ENCODE measurements around the gene MACROD2. TPM values are rescaled to one million over a fixed set of nuclear protein-coding genes. Genes with fewer than 3 reads are reported as not detected.
"Not testable (repeated sequence)": the region's sequence is repeated elsewhere in the genome, so short reads cannot be mapped to it uniquely, and the experiment has no call there.

Gene MACROD2
- total RNA-seq, 1 donor from 2014 or later, result 3.1 TPM

DNA sequence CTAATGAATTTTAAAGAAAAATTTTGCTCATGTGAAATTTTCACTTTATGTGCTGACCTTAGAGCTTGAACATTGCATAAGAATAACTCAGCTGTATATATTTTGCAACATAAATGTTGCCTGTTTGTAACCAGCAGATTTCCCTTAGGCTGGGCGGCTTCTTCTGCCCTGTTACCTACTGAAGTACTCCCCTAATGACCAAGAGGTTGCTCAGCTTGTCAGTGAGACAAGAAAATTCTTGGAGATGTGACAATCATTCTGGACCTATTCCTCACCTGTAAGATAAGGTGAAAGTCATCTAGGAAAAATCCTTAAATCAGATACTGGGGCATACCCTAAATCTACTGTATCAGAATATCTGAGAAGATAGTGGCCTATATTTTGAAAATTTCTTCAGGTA, 1516.2 kb downstream of the MACROD2 start:
- Histone ChIP-seq H3K36me3 (ENCODE audit: control insufficient read depth in 3 of 3, insufficient read depth in 3 of 3, low read length in 3 of 3) (no peaks in the 10 kb centered on the region), H3K4me1 (ENCODE audit: control insufficient read depth in 3 of 3, insufficient read depth in 3 of 3, low read length in 3 of 3) (no peaks in the 10 kb centered on the region)

DNA sequence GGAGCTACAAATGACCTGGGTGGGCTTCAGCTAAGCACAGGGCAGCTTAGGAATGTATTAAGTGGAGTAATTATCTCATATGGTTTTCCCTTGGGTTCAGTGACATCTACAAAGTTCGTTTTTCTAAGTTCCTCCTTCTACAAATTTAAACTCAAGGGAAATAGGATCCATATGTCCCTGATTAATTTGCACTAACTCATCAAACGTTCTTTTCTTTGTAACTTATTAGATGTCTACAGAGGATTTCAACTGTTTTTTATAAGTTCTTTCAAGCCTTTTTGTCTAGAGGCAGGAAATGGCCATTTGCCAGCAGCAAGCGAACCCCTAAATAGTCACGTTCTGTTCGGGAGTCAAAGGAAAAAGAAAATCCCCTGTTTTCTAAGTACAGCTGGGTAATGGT, 1517.6 kb downstream of the MACROD2 start:
- Histone ChIP-seq H3K27me3 (ENCODE audit: control insufficient read depth in 3 of 3, insufficient read depth in 3 of 3, low read length in 3 of 3) (no peaks in the 10 kb centered on the region), H3K9ac (ENCODE audit: low read depth in 1 of 3, low read length in 3 of 3) (no peak overlapping the region), H3K36me3 (ENCODE audit: control insufficient read depth in 3 of 3, insufficient read depth in 3 of 3, low read length in 3 of 3) (no peaks in the 10 kb centered on the region), H3K27ac (ENCODE audit: low read depth, low read length) (no peak overlapping the region), H3K4me3 (ENCODE audit: low read length in 3 of 3) (no peak overlapping the region), H3K9me3 (ENCODE audit: control insufficient read depth in 3 of 3, low read length in 3 of 3) (no peaks in the 10 kb centered on the region), H3K4me1 (ENCODE audit: control insufficient read depth in 3 of 3, insufficient read depth in 3 of 3, low read length in 3 of 3) (no peaks in the 10 kb centered on the region)

More for the DNA sequence above, 1516.2 kb downstream of the MACROD2 start:
- no peaks in the 10 kb centered on the region for H3K27me3 ChIP-seq (ENCODE audit: control insufficient read depth in 3 of 3, insufficient read depth in 3 of 3, low read length in 3 of 3)
- no peak overlapping the region for H3K27ac ChIP-seq (ENCODE audit: low read depth, low read length)
- no peaks in the 10 kb centered on the region for H3K9me3 ChIP-seq (ENCODE audit: control insufficient read depth in 3 of 3, low read length in 3 of 3)
- H3K9ac ChIP-seq (ENCODE audit: low read depth in 1 of 3, low read length in 3 of 3), result no peak overlapping the region
- H3K4me3 ChIP-seq (ENCODE audit: low read length in 3 of 3), result no peak overlapping the region

DNA sequence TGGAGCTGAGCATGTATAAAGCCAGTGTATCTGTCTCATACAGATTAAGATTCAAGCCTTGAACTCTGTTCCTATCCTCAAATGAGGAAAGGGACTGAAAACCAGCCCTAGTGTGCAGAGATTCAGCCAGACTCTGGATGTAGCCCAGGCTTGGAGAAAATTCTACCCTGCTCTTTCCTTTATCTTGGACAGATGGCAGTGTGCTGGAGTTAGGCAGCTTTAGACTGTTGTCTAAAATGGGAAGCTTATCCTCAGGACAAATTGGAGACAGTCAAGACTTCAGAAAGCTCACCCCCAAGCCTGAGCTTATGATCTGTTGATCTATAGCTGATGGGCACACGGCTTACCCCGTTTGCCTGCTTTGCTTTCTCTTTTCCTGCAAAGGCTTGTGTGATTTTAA, 1520.4 kb downstream of the MACROD2 start:
- H3K27ac ChIP-seq (ENCODE audit: low read depth, low read length), result no peak overlapping the region
- no peak overlapping the region for H3K4me3 ChIP-seq (ENCODE audit: low read length in 3 of 3)
- H3K9me3 ChIP-seq (ENCODE audit: control insufficient read depth in 3 of 3, low read length in 3 of 3), result no peaks in the 10 kb centered on the region
- no peaks in the 10 kb centered on the region for H3K4me1 ChIP-seq (ENCODE audit: control insufficient read depth in 3 of 3, insufficient read depth in 3 of 3, low read length in 3 of 3)
- no peaks in the 10 kb centered on the region for H3K36me3 ChIP-seq (ENCODE audit: control insufficient read depth in 3 of 3, insufficient read depth in 3 of 3, low read length in 3 of 3)
- no peaks in the 10 kb centered on the region for H3K27me3 ChIP-seq (ENCODE audit: control insufficient read depth in 3 of 3, insufficient read depth in 3 of 3, low read length in 3 of 3)
- H3K9ac ChIP-seq (ENCODE audit: low read depth in 1 of 3, low read length in 3 of 3), result no peak overlapping the region

DNA sequence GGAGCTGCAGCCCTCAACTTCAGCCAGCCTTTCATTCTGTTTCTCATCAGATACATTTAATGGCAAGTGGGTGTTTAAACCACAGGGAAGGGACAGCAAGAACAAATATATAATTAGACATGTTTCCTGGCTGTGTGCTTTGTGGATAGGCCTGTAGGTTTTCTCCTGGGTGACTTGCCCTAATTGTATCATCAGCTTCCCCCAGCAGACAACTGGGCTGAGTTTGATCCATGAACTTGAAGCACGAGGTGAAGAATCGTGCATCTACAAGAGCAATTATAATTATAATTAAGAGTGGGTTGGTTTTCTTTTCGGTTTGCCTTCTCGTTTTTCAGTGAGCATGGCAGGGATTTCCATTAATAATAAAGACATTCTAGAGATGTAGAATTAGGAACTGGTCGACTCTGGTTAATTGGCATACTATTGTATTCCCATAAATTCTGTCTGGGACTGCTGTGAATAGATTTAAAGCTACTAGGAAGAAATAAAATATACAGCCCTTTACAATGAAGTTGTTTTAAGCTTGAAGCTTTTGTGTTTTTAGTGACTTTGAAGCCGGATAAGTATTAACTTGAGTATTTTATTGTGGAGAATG, 1525.7 kb downstream of the MACROD2 start:
- Histone ChIP-seq H3K27me3 (ENCODE audit: control insufficient read depth in 3 of 3, insufficient read depth in 3 of 3, low read length in 3 of 3) (no peaks in the 10 kb centered on the region), H3K27ac (ENCODE audit: low read depth, low read length) (no peak overlapping the region), H3K9me3 (ENCODE audit: control insufficient read depth in 3 of 3, low read length in 3 of 3) (no peaks in the 10 kb centered on the region), H3K4me1 (ENCODE audit: control insufficient read depth in 3 of 3, insufficient read depth in 3 of 3, low read length in 3 of 3) (no peaks in the 10 kb centered on the region), H3K9ac (ENCODE audit: low read depth in 1 of 3, low read length in 3 of 3) (no peak overlapping the region), H3K36me3 (ENCODE audit: control insufficient read depth in 3 of 3, insufficient read depth in 3 of 3, low read length in 3 of 3) (no peaks in the 10 kb centered on the region), H3K4me3 (ENCODE audit: low read length in 3 of 3) (no peak overlapping the region)

DNA sequence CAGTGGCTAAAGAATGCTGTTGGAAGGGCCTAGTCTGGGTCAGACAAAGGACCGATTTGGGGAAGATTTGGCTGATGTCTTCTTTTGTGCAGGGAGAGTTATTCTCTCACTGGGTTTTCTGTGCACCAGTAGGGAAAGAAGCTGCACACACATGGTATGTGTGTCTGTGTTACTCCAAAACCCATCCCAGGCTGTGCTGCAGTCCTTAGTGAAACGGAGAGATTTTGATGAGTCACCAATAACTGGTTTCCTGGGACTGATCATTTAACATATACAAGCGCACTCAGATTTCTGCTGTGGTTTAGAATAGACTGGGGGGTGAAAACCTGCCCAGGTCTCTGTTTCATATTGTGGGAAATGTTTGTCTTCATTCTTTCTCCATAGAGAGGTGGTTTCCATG, 1528.1 kb downstream of the MACROD2 start:
- Histone ChIP-seq H3K27ac (ENCODE audit: low read depth, low read length) (no peak overlapping the region), H3K4me3 (ENCODE audit: low read length in 3 of 3) (no peak overlapping the region), H3K36me3 (ENCODE audit: control insufficient read depth in 3 of 3, insufficient read depth in 3 of 3, low read length in 3 of 3) (no peaks in the 10 kb centered on the region), H3K4me1 (ENCODE audit: control insufficient read depth in 3 of 3, insufficient read depth in 3 of 3, low read length in 3 of 3) (no peaks in the 10 kb centered on the region), H3K9me3 (ENCODE audit: control insufficient read depth in 3 of 3, low read length in 3 of 3) (no peaks in the 10 kb centered on the region), H3K9ac (ENCODE audit: low read depth in 1 of 3, low read length in 3 of 3) (no peak overlapping the region), H3K27me3 (ENCODE audit: control insufficient read depth in 3 of 3, insufficient read depth in 3 of 3, low read length in 3 of 3) (no peaks in the 10 kb centered on the region)

DNA sequence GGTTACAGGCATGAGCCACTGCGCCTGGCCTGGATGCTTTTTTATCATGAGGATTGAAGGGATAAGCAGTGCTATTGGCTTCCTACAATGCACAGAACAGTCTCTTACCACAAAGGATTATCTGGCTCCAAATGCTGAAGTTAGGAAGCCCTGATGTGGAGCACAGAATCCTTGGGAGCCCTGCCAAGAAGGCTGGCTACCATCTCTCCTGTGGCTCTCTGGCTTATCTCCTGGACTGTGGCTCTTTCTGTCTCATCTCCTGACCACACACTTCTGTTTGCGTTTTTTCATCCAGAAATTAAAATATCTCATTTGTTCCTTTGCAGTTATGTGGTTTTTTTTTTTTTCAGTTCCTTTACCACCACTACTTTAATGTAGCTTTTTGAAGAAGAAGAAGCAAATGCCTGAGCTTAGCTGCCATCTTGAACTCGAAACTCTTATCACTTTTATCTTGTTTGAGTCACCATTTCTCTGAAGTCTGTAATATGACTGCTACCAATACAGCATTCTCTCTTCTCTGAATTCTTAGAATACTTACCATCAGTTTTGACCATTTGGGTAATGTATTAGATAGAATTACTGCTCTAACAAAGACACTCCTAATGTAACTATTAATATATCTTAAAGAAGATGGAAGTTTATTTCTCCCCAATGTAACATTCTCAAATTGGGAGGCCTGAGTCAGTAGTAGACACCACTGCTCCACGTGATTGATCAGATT, 1533.2 kb downstream of the MACROD2 start:
- Histone ChIP-seq H3K4me1 (ENCODE audit: control insufficient read depth in 3 of 3, insufficient read depth in 3 of 3, low read length in 3 of 3) (no peaks in the 10 kb centered on the region), H3K36me3 (ENCODE audit: control insufficient read depth in 3 of 3, insufficient read depth in 3 of 3, low read length in 3 of 3) (no peaks in the 10 kb centered on the region), H3K9ac (ENCODE audit: low read depth in 1 of 3, low read length in 3 of 3) (no peak overlapping the region), H3K4me3 (ENCODE audit: low read length in 3 of 3) (no peak overlapping the region), H3K27me3 (ENCODE audit: control insufficient read depth in 3 of 3, insufficient read depth in 3 of 3, low read length in 3 of 3) (no peaks in the 10 kb centered on the region), H3K27ac (ENCODE audit: low read depth, low read length) (no peak overlapping the region), H3K9me3 (ENCODE audit: control insufficient read depth in 3 of 3, low read length in 3 of 3) (no peaks in the 10 kb centered on the region)

DNA sequence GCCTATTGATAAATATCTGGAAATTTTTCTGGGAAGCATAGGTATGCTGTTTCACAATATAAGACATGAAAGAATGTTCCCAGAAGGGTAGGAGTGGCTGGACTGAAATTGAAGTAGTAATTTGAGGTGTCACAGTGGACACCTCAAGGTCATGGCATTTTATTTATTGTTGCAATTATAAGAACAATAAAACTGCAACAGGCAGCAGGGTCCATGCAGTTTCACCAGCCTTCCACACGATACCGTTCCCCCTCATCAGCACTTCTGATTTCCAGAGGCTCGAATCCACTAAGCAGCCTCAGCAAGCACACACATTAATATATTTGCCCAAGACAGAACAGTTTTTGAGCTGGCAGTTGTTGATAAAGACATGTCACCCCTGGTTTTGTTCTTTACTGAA, 1540.5 kb downstream of the MACROD2 start:
- no peaks in the 10 kb centered on the region for H3K27me3 ChIP-seq (ENCODE audit: control insufficient read depth in 3 of 3, insufficient read depth in 3 of 3, low read length in 3 of 3)

DNA sequence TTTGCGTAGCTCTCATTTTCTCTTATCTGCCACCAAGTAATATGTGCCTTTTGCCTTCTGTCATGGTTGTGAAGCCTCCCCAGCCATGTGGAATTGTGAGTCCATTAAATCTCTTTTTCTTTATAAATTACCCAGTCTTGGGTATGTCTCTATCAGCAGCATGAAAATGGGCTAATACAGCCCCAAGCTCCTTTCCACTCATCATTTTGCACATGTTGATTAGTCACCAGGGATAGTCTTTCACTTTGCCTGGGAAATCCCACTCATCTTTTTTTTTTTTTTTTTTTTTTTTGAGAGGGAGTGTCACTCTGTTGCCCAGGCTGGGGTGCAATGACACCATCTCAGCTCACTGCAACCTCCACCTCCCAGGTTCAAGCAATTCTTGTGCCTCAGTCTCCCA, 1541.9 kb downstream of the MACROD2 start:
- not testable (repeated sequence) for H3K4me1 ChIP-seq (ENCODE audit: control insufficient read depth in 3 of 3, insufficient read depth in 3 of 3, low read length in 3 of 3); H3K9me3 ChIP-seq (ENCODE audit: control insufficient read depth in 3 of 3, low read length in 3 of 3); H3K27ac ChIP-seq (ENCODE audit: low read depth, low read length); H3K36me3 ChIP-seq (ENCODE audit: control insufficient read depth in 3 of 3, insufficient read depth in 3 of 3, low read length in 3 of 3); H3K4me3 ChIP-seq (ENCODE audit: low read length in 3 of 3); H3K9ac ChIP-seq (ENCODE audit: low read depth in 1 of 3, low read length in 3 of 3); H3K27me3 ChIP-seq (ENCODE audit: control insufficient read depth in 3 of 3, insufficient read depth in 3 of 3, low read length in 3 of 3)

More for the DNA sequence above, 1540.5 kb downstream of the MACROD2 start:
- Histone ChIP-seq H3K27ac (ENCODE audit: low read depth, low read length) (no peak overlapping the region), H3K4me1 (ENCODE audit: control insufficient read depth in 3 of 3, insufficient read depth in 3 of 3, low read length in 3 of 3) (no peaks in the 10 kb centered on the region), H3K36me3 (ENCODE audit: control insufficient read depth in 3 of 3, insufficient read depth in 3 of 3, low read length in 3 of 3) (no peaks in the 10 kb centered on the region), H3K9ac (ENCODE audit: low read depth in 1 of 3, low read length in 3 of 3) (no peak overlapping the region), H3K9me3 (ENCODE audit: control insufficient read depth in 3 of 3, low read length in 3 of 3) (no peaks in the 10 kb centered on the region), H3K4me3 (ENCODE audit: low read length in 3 of 3) (no peak overlapping the region)

DNA sequence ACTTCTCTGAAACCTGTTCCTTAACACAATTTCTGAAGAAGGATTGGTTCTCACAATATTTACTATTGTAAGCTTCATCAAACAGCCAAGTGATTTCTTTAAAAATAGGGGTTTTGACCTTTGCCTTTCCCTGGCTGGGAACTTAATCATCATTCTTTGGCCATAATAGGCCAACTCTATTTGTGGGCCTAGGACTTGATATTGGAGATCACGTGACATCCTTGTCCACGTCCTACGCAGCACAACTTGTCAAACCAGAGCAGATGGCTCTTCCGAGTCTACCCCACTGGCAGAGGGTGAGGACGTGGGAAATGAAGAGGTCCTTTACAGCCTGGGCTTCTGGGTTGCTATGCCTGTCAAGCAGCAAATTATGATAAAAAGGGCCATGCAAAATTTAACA, 1547.3 kb downstream of the MACROD2 start:
- Histone ChIP-seq H3K4me1 (ENCODE audit: control insufficient read depth in 3 of 3, insufficient read depth in 3 of 3, low read length in 3 of 3) (no peaks in the 10 kb centered on the region), H3K27ac (ENCODE audit: low read depth, low read length) (no peak overlapping the region), H3K4me3 (ENCODE audit: low read length in 3 of 3) (no peak overlapping the region), H3K9me3 (ENCODE audit: control insufficient read depth in 3 of 3, low read length in 3 of 3) (no peaks in the 10 kb centered on the region), H3K36me3 (ENCODE audit: control insufficient read depth in 3 of 3, insufficient read depth in 3 of 3, low read length in 3 of 3) (no peaks in the 10 kb centered on the region), H3K9ac (ENCODE audit: low read depth in 1 of 3, low read length in 3 of 3) (no peak overlapping the region), H3K27me3 (ENCODE audit: control insufficient read depth in 3 of 3, insufficient read depth in 3 of 3, low read length in 3 of 3) (no peaks in the 10 kb centered on the region)

DNA sequence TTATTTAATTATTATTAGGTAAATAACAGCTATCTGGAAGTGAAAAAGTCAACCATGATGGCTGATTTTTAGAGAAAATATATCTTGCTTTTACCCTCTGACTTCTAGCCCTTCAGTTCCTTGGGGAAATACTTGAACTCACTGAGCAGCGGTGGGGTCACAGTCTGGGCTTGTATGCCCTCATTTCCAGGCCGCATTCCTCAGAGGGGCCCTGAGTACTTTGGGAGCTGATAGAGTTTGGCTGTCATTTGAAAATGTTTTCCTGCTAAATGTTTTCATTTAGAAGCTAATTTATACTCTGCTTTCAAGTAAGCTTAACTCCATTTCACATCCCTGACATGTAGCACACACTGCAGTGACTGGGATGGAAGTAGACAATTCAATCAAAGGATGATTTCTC, 1549.4 kb downstream of the MACROD2 start:
- Histone ChIP-seq H3K36me3 (ENCODE audit: control insufficient read depth in 3 of 3, insufficient read depth in 3 of 3, low read length in 3 of 3) (no peaks in the 10 kb centered on the region), H3K27ac (ENCODE audit: low read depth, low read length) (no peak overlapping the region), H3K9ac (ENCODE audit: low read depth in 1 of 3, low read length in 3 of 3) (no peak overlapping the region), H3K9me3 (ENCODE audit: control insufficient read depth in 3 of 3, low read length in 3 of 3) (no peaks in the 10 kb centered on the region), H3K4me1 (ENCODE audit: control insufficient read depth in 3 of 3, insufficient read depth in 3 of 3, low read length in 3 of 3) (no peaks in the 10 kb centered on the region), H3K27me3 (ENCODE audit: control insufficient read depth in 3 of 3, insufficient read depth in 3 of 3, low read length in 3 of 3) (no peaks in the 10 kb centered on the region), H3K4me3 (ENCODE audit: low read length in 3 of 3) (no peak overlapping the region)

All from skeletal muscle tissue (tissue), 4 donors.